Measurements from ENCODE around the gene NDUFB8. TPM values are rescaled to one million over a fixed set of nuclear protein-coding genes. Genes with fewer than 3 reads are reported as not detected.

Gene NDUFB8
- total and polyA plus RNA-seq, 4 donors, result 72.4 to 297 (median 199) TPM

- Histone ChIP-seq H3K27ac (ENCODE audit: low read depth in 1 of 2, low read length in 2 of 2) (no peak overlapping the region), H3K27me3 (ENCODE audit: control insufficient read depth in 4 of 4, insufficient read depth in 4 of 4, low read length in 3 of 4) (peaks cover 0 to 2% (median 0%) of the 10 kb centered on the region in 4 donors), H3K4me3 (ENCODE audit: low read depth in 1 of 3, low read length in 3 of 3) (no peak overlapping the region), H3K9ac (ENCODE audit: low read depth in 1 of 2, low read length in 2 of 2) (no peak overlapping the region), H3K4me1 (ENCODE audit: control insufficient read depth in 4 of 4, insufficient read depth in 4 of 4, low read length in 3 of 4) (peaks cover 2 to 17% (median 7%) of the 10 kb centered on the region in 4 donors), H3K36me3 (ENCODE audit: control insufficient read depth in 4 of 4, insufficient read depth in 3 of 4, low read depth in 1 of 4, low read length in 3 of 4) (no peaks in the 10 kb centered on the region), H3K9me3 (ENCODE audit: control insufficient read depth in 4 of 4, low read length in 3 of 4) (no peaks in the 10 kb centered on the region)
- DNase-seq (ENCODE audit: low spot score), result no peak
- 74% methylated on average over 2 of the region's 2 CpGs for WGBS
- TF ChIP-seq JUND (IDR thresholded peaks at IDR 0.05) (no peak), GABPA (IDR thresholded peaks at IDR 0.05 in 1 of 2, conservative IDR thresholded peaks at IDR 0.05 in 1 of 2) (no peak)
Measured at GRCh38 chr10:100561005-100561404, 31.3 kb upstream of the NDUFB8 start.

DNA sequence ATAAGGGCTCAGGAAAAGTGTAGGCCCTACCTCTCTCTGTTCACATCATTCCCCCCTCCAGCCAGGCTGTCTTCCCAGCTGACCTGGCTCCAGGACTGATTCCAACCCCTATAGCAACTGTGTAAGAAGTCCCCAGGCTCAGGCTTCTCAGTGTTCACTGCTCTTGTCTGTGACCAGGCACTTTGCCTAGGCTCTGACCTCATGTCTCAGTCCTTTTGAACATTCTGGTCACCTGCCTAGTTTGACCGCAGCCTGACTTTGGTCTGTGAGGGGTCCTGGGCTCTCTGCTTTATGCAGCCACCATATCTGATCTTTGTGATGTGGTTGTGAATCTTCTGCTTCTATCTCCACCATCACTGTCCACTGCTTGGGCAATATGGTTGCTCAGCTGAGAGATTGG, 30.6 kb upstream of the NDUFB8 start:
- no peak for DNase-seq (ENCODE audit: low spot score)
- no peak overlapping the region for H3K4me3 ChIP-seq (ENCODE audit: low read depth in 1 of 3, low read length in 3 of 3)
- no peaks in the 10 kb centered on the region for H3K9me3 ChIP-seq (ENCODE audit: control insufficient read depth in 4 of 4, low read length in 3 of 4)
- H3K27ac ChIP-seq (ENCODE audit: low read depth in 1 of 2, low read length in 2 of 2), result no peak overlapping the region
- no peak for TF ChIP-seq EGR1 (IDR thresholded peaks at IDR 0.05; ENCODE audit: low read depth in 2 of 2)
- TF ChIP-seq GABPA (IDR thresholded peaks at IDR 0.05 in 1 of 2, conservative IDR thresholded peaks at IDR 0.05 in 1 of 2), result no peak
- no peak for TF ChIP-seq JUND (IDR thresholded peaks at IDR 0.05)
- no peak for TF ChIP-seq RXRA (IDR thresholded peaks at IDR 0.05)
- TF ChIP-seq, protein P1, sequence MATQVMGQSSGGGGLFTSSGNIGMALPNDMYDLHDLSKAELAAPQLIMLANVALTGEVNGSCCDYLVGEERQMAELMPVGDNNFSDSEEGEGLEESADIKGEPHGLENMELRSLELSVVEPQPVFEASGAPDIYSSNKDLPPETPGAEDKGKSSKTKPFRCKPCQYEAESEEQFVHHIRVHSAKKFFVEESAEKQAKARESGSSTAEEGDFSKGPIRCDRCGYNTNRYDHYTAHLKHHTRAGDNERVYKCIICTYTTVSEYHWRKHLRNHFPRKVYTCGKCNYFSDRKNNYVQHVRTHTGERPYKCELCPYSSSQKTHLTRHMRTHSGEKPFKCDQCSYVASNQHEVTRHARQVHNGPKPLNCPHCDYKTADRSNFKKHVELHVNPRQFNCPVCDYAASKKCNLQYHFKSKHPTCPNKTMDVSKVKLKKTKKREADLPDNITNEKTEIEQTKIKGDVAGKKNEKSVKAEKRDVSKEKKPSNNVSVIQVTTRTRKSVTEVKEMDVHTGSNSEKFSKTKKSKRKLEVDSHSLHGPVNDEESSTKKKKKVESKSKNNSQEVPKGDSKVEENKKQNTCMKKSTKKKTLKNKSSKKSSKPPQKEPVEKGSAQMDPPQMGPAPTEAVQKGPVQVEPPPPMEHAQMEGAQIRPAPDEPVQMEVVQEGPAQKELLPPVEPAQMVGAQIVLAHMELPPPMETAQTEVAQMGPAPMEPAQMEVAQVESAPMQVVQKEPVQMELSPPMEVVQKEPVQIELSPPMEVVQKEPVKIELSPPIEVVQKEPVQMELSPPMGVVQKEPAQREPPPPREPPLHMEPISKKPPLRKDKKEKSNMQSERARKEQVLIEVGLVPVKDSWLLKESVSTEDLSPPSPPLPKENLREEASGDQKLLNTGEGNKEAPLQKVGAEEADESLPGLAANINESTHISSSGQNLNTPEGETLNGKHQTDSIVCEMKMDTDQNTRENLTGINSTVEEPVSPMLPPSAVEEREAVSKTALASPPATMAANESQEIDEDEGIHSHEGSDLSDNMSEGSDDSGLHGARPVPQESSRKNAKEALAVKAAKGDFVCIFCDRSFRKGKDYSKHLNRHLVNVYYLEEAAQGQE (IDR thresholded peaks at IDR 0.05), result no peak
- no peak for TF ChIP-seq NR2F2 (IDR thresholded peaks at IDR 0.05)
- TF ChIP-seq, protein P2, sequence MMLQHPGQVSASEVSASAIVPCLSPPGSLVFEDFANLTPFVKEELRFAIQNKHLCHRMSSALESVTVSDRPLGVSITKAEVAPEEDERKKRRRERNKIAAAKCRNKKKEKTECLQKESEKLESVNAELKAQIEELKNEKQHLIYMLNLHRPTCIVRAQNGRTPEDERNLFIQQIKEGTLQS (IDR thresholded peaks at IDR 0.05), result no peak
- peaks cover 2 to 20% (median 7%) of the 10 kb centered on the region in 4 donors for H3K4me1 ChIP-seq (ENCODE audit: control insufficient read depth in 4 of 4, insufficient read depth in 4 of 4, low read length in 3 of 4)
- 100% methylated on average over 1 of the region's 1 CpG for WGBS
- H3K27me3 ChIP-seq (ENCODE audit: control insufficient read depth in 4 of 4, insufficient read depth in 4 of 4, low read length in 3 of 4), result peaks cover 0 to 2% (median 0%) of the 10 kb centered on the region in 4 donors
- no peak overlapping the region for H3K9ac ChIP-seq (ENCODE audit: low read depth in 1 of 2, low read length in 2 of 2)
- no peaks in the 10 kb centered on the region for H3K36me3 ChIP-seq (ENCODE audit: control insufficient read depth in 4 of 4, insufficient read depth in 3 of 4, low read depth in 1 of 4, low read length in 3 of 4)

DNA sequence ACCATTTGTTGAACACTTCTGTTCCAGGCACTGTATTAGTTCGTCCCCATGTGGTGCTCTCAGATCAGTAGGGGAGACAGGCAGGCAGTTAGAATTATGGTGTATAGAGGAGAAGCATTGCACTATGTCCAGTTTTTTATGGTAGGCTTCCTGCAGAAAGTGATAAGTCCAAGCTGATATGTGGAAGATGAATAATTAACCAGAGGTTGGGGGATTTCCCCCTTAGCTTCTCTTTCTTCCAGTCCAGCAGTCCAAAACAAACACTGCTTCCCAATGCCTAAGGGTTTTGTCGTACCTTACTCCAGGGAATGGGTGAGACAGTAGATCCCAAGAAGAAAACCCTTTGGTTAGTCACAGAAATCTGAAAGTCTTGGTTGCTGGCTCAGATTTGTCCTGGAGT, 25.2 kb upstream of the NDUFB8 start:
- WGBS, result 28% methylated on average over 2 of the region's 2 CpGs
- no peaks in the 10 kb centered on the region for H3K9me3 ChIP-seq (ENCODE audit: control insufficient read depth in 4 of 4, low read length in 3 of 4)
- H3K36me3 ChIP-seq (ENCODE audit: control insufficient read depth in 4 of 4, insufficient read depth in 3 of 4, low read depth in 1 of 4, low read length in 3 of 4), result peaks cover 0 to 8% (median 7%) of the 10 kb centered on the region in 4 donors
- no peak for DNase-seq (ENCODE audit: low spot score)
- no peak overlapping the region for H3K9ac ChIP-seq (ENCODE audit: low read depth in 1 of 2, low read length in 2 of 2)
- peaks cover 0 to 8% (median 6%) of the 10 kb centered on the region in 4 donors for H3K4me1 ChIP-seq (ENCODE audit: control insufficient read depth in 4 of 4, insufficient read depth in 4 of 4, low read length in 3 of 4)
- no peak overlapping the region for H3K4me3 ChIP-seq (ENCODE audit: low read depth in 1 of 3, low read length in 3 of 3)
- H3K27ac ChIP-seq (ENCODE audit: low read depth in 1 of 2, low read length in 2 of 2), result no peak overlapping the region
- H3K27me3 ChIP-seq (ENCODE audit: control insufficient read depth in 4 of 4, insufficient read depth in 4 of 4, low read length in 3 of 4), result no peaks in the 10 kb centered on the region
- TF ChIP-seq RAD21 (IDR thresholded peaks at IDR 0.05) (no peak), HNF4G (IDR thresholded peaks at IDR 0.05) (no peak), FOXA2 (IDR thresholded peaks at IDR 0.05) (no peak), RXRA (IDR thresholded peaks at IDR 0.05) (no peak), NR2F2 (IDR thresholded peaks at IDR 0.05) (no peak), FOXA1 (IDR thresholded peaks at IDR 0.05) (no peak), EGR1 (IDR thresholded peaks at IDR 0.05; ENCODE audit: low read depth in 2 of 2) (no peak), SP1 (IDR thresholded peaks at IDR 0.05) (peak; percentile 11), JUND (IDR thresholded peaks at IDR 0.05) (no peak), YY1 (IDR thresholded peaks at IDR 0.05) (no peak), HNF4A (conservative IDR thresholded peaks at IDR 0.05) (peak; percentile 6 to 29), GABPA (IDR thresholded peaks at IDR 0.05 in 1 of 2, conservative IDR thresholded peaks at IDR 0.05 in 1 of 2) (no peak)
- TF ChIP-seq, protein P3, sequence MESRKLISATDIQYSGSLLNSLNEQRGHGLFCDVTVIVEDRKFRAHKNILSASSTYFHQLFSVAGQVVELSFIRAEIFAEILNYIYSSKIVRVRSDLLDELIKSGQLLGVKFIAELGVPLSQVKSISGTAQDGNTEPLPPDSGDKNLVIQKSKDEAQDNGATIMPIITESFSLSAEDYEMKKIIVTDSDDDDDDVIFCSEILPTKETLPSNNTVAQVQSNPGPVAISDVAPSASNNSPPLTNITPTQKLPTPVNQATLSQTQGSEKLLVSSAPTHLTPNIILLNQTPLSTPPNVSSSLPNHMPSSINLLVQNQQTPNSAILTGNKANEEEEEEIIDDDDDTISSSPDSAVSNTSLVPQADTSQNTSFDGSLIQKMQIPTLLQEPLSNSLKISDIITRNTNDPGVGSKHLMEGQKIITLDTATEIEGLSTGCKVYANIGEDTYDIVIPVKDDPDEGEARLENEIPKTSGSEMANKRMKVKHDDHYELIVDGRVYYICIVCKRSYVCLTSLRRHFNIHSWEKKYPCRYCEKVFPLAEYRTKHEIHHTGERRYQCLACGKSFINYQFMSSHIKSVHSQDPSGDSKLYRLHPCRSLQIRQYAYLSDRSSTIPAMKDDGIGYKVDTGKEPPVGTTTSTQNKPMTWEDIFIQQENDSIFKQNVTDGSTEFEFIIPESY (IDR thresholded peaks at IDR 0.05), result no peak
- TF ChIP-seq, protein P1 (IDR thresholded peaks at IDR 0.05), result peak; percentile 74
- TF ChIP-seq, protein P4, sequence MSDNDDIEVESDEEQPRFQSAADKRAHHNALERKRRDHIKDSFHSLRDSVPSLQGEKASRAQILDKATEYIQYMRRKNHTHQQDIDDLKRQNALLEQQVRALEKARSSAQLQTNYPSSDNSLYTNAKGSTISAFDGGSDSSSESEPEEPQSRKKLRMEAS (IDR thresholded peaks at IDR 0.05), result no peak
- TF ChIP-seq, protein P2 (IDR thresholded peaks at IDR 0.05), result no peak

Measured in liver (tissue), 9 donors.